GM19397 (cell line): ENCODE results near the gene DGCR2.
"Not testable (repeated sequence)": the region's sequence is repeated elsewhere in the genome, so short reads cannot be mapped to it uniquely, and the experiment has no call there.

Source experiments
- ATAC-seq: cut with Tn5 transposase; IDR thresholded peaks from one replicate; pipeline ENCODE4 v1.9.1; 2021; ENCODE audit warnings: mild to moderate bottlenecking, moderate library complexity; ENCODE audit not compliant: unreplicated experiment

Gene DGCR2

DNA sequence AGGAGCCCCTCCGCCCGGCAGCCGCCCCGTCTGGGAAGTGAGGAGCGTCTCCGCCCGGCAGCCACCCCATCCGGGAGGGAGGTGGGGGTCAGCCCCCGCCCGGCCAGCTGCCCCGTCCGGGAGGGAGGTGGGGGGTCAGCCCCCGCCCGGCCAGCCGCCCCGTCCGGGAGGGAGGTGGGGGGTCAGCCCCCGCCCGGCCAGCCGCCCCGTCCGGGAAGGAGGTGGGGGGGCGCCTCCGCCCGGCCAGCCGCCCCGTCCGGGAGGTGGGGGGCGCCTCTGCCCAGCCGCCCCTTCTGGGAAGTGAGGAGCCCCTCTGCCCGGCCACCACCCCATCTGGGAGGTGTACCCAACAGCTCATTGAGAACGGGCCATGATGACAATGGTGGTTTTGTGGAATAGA lies 37.6 kb downstream of the DGCR2 start:
- not testable (repeated sequence) for ATAC-seq

DNA sequence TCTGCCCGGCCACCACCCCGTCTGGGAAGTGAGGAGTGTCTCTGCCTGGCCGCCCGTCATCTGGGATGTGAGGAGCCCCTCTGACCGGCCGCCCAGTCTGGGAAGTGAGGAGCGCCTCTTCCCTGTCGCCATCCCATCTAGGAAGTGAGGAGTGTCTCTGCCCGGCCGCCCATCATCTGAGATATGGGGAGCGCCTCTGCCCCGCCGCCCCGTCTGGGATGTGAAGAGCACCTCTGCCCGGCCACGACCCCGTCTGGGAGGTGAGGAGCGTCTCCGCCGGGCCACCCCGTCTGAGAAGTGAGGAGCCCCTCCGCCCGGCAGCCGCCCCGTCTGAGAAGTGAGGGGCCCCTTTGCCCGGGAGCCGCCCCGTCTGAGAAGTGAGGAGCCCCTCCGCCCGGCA lies 38.1 kb downstream of the DGCR2 start:
- ATAC-seq = not testable (repeated sequence)

DNA sequence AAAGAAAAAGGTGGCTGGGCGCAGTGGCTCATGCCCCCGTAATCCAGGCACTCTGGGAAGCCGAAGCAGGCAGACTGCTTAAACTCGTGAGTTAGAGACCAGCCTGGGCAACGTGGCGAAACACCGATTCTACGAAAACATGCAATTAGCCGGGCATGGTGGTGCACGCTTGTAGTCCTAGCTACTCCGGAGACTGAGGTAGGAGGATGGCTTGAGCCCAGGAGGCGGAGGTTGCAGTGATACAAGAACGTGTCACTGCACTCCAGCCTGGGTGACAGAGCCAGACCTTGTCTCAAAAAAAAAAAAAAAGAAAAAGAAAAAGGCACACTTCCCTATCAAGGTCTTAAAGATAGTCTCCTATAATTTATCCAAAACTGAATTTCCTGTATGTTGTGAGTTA lies 39.4 kb downstream of the DGCR2 start:
- ATAC-seq = no peak

DNA sequence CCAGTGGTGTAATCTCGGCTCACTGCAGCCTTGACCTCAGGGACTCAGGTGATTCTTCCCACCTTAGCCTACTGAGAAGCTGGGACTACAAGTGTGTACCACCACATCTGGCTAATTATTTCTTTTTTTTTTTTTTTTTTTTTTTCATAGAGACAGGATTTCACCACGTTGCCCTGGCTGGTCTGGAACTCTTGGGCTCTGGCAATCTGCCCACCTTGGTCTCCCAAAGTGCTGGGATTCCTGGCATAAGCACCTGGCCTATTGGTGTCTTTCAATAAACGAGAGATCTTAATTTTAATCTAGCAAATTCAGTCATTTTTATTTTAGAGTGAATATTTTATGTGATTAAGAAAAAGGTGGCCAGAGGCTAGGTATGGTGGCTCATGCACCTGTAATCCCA lies 40.1 kb downstream of the DGCR2 start:
- no peak for ATAC-seq

DNA sequence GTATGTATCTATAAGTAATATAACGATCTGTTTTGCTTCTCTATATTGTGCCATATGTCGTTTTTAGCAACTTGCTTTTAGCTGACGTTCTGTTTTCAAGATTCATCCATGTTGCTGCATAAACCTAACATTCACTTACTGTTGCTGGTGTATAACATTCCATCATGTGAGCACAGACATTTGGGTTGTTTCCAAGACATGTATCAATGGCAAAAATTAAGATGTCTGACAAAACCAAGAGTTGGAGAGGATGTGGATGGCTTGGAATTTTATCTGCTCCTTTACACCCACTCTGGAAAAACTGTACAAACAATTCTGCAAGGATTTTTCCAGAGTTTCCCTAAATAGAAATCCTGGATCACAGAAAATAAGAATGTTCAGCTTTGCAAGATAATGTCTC lies 40.9 kb downstream of the DGCR2 start:
- no peak for ATAC-seq

DNA sequence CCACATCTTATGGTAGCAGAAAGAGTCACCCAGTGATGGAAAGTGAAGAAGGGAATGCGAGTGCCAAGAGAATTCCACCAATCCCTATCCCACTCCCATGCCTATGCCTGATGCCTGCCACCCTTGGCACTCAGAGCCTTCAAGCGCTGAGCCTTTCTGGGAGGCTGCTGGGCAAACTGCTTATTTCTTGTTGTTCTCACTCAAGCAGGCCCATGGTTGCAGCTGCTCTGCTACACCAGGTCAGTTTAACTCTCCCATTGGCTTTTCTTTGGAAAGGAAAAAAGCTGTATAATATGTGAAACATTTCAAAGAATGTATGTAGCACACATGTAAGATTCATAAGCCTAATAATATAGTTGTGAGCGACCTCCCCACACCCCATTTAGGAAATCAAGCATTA lies 41.4 kb downstream of the DGCR2 start:
- ATAC-seq = no peak

DNA sequence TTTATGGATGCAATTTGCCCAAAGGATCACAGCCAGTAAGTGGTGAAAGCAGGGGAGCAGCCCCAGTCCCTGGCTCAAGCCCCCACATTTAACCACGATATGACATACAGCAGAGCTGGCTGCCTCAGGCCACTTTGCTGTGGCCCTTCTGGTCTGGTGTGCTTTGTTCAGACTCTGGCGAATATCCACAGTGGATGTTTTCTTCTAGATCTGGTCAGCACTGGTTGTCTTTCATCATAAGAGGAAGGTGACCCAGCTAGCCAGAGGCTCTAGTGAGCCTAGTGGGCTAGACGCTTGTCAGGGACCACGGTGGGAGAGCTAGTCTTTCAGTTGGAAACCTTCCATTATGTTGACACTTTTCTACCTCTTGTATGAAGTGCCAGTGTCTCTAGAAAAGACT lies 42.5 kb downstream of the DGCR2 start:
- no peak for ATAC-seq

DNA sequence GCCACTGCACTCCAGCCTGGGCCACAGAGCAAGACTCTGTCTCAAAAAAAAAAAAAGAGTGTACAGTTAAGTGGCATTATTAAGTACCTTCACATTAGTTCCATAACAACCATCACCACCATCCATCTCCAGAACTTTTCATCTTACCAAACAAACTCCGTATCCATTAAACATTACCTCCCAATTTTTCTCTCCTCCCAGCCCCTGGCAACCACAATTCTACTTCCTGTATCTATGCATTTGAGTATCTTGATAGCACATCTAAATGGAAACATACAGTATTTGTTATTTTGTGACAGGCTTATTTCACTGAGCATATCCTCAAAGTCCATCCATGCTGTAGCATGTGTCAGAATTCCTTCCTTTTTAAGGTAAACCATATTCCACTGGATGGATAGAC lies 46.8 kb downstream of the DGCR2 start:
- no peak for ATAC-seq

DNA sequence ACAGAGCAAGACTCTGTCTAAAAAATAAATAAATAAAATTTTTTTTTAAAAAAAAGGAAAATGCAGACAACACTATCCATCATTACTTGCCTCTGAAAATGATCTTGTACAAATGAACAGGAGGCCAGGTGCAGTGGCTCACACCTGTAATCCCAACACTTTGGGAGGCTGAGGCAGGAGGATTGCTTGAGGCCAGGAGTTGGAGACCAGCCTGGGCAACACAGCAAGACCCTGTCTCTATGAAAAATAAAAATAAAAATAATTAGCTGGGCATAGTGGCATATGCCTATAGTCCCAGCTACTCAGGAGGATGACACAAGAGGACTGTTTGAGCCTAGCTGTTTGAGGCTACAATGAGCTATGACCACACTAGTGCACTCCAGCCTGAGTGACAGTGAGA lies 49.4 kb downstream of the DGCR2 start:
- ATAC-seq = not testable (repeated sequence)

DNA sequence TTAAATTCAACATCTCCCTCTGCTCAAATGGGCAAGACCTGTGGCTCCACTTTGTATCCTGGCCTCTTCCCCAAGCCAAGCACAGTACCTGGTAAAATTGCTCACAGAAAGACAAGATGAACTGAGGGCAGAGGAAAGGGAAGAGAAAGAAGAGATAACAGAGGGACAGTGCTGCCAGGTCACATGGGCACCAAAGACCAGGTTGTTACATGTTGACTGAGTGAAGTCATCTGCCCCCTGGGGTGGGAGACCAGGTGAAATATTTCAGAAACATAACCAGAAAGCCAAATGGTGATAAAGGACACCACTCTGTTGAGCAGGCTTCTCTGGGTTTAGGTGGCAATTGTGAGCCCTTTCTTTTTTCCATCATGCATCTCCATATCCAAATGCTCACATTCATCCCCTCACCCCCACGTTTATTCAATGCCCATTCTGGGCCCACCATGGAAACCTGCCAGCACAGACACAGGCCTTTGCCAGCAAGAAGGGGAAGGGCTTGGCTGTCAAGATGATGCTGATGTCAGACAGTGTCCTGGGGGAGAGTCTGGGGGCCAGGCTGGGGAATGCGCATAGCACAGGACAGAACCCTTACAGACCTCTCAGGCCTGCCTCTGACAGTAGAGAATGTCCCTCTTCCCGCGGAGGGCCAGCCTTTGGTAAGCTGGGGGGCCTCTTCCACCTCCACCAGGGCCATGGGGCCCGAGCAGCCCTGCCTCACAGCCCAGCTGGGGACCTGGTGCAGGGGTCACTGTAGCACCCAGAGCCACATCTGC lies 51.6 kb downstream of the DGCR2 start:
- no peak for ATAC-seq

DNA sequence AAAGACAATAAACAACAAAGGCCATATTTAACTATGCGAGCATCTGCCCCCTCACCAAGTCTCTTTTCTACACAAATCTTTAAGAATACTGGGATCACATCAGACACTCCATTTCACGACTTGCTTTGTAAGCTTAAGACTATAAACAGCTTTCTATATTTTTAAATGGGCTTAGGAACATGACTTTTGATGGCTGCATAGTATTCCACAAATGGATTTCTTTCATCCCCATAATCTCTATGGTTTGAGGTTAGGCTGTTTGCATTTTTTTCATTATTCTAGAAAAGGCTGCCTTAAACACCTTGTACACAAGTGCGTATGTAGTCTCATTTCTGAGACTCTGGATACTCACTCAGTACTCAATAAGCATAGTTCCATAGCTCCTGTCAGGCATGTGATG lies 52.8 kb downstream of the DGCR2 start:
- ATAC-seq = no peak

DNA sequence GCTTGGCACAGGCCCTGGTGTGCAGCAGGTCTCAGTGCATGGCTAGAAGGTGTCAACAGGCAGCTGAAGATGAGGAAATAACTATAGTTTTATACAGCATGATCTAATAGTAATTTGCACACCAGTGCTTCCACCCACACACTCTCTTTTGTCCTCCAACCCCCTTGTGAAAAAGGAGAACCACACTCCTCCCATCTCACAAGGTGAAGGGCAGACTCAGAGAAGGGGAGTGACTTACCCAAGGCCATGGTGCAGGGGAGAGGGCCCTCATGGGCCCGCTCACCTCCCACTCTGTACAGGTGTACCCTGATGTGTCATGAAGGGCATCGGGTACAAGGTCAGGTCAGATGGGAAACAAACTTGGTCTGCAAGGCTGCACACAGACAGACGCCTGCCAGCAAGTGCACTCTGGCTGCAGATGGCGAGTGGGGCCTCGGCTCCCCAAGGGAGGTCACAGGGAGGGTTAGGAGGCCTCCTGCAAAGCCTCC lies 53.4 kb downstream of the DGCR2 start:
- ATAC-seq = no peak

DNA sequence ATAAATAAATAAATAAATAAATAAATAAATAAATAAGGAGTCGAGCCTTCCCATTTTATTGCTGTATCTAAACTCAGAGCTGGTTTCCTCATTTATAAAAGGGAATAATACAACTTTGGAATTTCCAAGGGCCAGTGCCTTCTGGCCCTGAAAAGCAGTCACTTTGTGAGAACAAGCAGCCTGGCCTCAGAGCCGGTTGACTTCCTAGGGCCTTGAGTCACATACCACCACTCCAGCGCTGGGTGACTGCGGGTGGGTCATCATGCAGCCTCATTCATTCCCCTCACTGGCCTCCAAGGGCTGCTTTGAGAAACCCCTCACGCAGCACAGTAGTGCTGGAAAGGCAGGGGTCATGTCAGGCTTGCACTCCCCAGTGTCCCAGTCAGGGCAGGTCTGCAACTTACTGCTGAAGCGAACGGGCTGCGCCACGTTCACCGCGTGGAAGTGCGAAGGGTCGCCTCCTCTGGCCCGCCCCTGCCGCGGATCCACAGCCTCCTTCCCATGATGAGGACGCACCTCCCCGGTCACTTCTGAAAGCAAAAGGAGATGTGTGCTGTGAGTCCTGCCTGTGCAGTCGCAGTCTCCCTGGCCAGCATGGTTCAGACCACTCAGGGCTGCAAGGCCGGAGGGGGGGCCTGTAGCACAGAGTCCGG lies 54.4 kb downstream of the DGCR2 start:
- no peak for ATAC-seq

DNA sequence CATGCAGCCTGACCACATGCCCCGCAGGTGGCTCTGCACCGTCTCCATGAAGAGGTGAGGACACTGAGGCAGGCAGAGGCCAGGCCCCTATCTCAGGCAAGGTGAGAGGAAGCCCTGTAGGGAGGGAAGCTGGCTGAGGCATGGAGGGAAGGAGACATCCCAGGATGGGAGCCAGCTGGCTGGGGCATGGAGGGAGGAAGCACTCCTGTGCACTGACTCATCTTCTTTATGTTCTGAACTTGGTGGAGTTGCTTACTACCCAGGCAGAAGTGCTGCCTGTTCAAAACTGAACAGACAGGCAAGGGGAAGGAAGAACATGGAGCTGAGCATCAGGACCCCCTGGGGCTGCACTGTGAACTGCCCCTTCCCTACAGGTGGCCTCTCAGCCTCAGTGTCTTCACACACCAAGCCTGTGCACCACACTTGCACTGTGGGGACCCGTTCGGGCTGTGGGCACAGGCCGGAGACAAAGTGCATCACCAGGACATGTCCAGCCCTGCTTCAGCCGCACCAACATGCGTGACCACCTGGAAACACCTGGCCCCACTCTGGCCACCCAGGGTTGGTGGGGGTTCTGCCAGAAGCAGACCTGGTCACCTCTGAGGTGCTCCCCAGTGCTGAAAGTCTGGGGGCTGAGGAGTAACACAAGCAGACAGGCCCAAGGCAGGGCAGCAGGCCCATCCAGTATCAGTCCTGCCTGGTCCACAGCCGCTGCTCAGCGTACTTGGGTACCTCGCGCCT lies 55.5 kb downstream of the DGCR2 start:
- no peak for ATAC-seq

DNA sequence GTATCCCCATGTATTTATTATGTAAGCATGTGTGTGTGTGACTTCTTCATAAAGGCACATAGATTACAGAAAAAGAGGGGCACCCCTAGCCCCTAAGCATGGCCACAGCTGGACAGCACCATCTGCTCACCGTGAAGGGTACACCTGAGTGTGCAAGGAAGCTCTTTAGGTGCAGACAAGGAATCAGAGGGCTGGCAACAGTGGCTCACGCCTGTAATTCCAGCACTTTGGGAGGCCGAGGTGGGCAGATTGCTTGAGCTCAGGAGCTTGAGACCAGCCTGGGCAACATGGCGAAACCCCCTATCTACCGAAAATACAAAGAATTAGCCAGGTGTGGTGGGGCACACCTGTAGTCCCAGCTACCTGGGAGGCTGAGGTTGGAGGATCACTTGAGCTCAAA lies 56.3 kb downstream of the DGCR2 start:
- no peak for ATAC-seq

DNA sequence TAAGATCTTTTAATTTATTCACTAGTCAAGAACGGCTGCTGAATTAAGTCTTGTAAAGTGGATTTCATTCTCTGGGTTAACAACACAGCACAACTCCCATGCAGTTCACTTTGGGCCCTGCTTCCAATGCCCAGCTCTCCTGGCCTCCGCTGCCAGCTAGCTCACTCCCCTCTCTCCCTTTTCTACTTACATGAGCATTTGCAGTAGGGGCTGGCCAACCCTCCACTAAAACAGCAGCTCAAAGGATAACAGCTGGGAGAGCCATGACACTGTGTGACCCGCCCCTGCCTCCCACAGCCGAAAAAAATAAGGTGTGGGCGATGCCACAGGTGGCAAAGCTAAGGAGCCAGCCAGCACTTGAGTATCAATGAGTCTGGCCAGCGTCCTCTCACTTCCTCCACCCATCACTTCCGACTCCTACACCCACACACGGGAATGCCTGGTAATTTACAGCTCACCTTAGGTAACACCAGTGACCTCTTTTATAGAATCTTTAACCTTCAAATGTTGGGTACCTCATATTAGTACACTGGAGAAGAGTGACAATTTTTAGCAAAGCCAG lies 56.8 kb downstream of the DGCR2 start:
- no peak for ATAC-seq

DNA sequence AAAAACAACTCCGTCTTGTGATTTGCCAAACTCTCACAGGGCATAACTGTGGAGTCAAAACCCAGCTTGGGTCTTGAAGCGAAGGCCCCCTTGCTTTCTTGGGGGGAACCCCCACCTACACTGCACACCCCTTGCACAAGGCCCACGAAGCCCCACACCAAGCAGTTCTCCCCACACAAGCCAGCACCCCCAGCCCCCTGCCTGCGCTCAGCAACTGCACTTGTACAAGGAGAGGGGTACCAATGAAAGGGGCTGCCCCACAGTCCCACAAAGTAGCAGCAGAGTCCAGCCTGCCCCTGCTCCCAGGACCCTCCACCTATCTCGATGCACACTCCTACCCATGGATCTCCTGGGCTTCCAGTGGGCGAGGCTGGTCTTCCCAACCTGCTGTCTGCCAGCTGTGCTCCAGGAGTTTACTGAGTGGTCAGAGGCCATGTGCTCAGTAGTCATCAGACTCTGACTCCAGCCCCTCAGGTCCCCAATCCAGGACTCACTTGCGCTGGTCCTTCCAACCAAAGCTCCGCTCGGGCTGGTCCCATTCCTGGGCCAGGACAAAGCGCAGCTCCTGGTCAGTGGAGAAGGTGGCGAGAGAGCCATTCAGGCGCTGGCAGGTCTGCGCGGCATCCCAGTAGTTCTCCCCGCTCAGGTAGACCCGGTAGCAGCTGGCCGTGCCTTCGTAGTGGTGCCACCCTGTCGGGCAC lies 57.7 kb downstream of the DGCR2 start:
- ATAC-seq = no peak

DNA sequence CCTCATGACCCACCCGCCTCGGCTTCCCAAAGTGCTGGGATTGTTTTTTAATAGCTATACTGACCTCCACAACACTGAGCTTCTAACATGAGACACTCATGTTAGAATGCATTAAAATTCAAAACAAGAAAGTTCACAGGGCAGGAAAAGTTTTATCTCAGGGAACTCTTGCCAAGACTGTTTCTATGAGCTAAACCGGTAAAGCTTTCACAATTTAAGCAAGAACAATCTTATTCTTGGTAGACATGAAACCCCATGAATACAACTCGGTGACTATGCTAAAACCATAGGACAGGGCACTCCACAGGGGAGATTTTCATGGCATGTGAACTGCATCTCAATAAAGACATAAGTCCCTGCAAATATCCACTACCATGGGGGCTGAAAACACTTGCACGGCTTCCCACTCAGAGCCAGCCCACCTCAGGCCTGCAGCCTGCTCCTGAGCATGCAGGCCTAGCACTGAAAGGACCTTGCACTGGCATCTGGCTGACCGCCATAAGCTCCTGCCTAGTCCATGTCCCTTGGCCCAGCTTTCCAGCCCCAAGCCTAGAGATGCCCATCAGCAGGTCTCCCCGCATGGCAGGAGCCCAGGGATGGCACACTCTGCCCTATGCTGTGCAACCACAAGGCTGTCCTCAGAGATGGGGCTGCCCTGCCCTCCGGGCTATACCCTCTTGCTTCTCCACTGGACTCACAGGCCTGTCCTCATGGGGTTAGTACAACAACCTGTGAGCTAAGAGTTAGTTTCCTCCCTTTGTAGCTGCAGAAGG lies 58.4 kb downstream of the DGCR2 start:
- no peak for ATAC-seq

DNA sequence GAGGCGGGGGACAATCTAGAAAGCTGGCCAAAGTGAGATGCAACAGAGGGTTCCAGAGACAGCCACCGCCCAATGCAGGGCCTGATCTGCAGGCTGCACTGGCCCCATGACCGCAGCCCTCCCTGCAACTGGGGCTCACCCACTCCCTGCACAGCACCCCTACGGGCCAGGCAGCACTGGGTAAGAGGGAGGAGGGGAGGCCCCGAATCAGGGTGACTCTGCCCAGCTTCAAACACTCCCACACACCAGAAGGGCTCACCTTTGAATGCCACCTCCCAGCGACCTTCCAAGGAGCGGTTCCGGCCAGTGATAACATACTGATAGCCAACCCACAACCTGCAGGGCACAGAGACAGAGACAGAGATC lies 59.3 kb downstream of the DGCR2 start:
- no peak for ATAC-seq
